Measurements from ENCODE around the gene PPP2R5D. TPM values are rescaled to one million over a fixed set of nuclear protein-coding genes. Genes with fewer than 3 reads are reported as not detected.

Gene PPP2R5D
- total and polyA plus RNA-seq, 4 donors, result 6.7 to 13.9 (median 13.2) TPM

DNA sequence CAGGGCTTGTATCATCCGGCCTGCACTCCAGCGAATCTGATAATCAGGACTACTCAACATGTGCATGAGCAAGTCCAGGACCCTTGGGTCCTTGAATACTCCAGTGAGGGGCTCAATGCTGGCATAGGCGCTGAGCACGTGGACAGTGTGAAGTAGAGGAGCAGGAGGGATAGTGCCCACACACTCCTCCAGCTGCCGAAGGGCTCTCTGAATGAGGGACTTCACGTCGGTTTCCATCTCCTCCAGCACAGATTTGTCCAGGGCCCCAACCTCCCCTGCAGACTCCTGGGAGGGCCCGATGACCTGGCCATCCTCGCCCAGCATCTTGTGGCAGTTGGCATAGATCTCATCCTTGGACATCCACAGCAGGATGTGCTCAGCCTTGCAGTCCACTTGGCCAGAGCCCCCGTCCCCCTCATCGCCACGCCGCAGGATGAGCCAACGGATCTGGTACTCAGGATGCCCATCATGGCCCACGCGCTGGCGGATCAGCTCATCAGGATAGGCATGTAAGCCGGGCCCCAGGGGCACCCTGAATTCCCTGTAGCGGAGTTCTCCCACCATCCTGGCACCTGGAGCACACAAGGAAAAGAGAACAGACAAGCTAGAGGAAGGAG is 68.0 kb downstream of the PPP2R5D start:
- Histone ChIP-seq H3K4me3 (ENCODE audit: low read depth in 1 of 3, low read length in 3 of 3) (no peak overlapping the region), H3K9me3 (ENCODE audit: control insufficient read depth in 4 of 4, low read length in 3 of 4) (no peaks in the 10 kb centered on the region), H3K27ac (ENCODE audit: low read depth in 1 of 2, low read length in 2 of 2) (no peak overlapping the region), H3K36me3 (ENCODE audit: control insufficient read depth in 4 of 4, insufficient read depth in 3 of 4, low read depth in 1 of 4, low read length in 3 of 4) (peaks cover 5 to 42% (median 15%) of the 10 kb centered on the region in 4 donors), H3K27me3 (ENCODE audit: control insufficient read depth in 4 of 4, insufficient read depth in 4 of 4, low read length in 3 of 4) (no peaks in the 10 kb centered on the region), H3K9ac (ENCODE audit: low read depth in 1 of 2, low read length in 2 of 2) (no peak overlapping the region), H3K4me1 (ENCODE audit: control insufficient read depth in 4 of 4, insufficient read depth in 4 of 4, low read length in 3 of 4) (peaks cover 2 to 16% (median 10%) of the 10 kb centered on the region in 4 donors)
- WGBS, result 94% methylated on average over 19 of the region's 19 CpGs
- TF ChIP-seq FOXA2 (IDR thresholded peaks at IDR 0.05), result no peak
- TF ChIP-seq HNF4A (conservative IDR thresholded peaks at IDR 0.05), result no peak
- no peak for TF ChIP-seq EGR1 (IDR thresholded peaks at IDR 0.05; ENCODE audit: low read depth in 2 of 2)
- TF ChIP-seq, protein P1, sequence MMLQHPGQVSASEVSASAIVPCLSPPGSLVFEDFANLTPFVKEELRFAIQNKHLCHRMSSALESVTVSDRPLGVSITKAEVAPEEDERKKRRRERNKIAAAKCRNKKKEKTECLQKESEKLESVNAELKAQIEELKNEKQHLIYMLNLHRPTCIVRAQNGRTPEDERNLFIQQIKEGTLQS (IDR thresholded peaks at IDR 0.05), result no peak
- no peak for TF ChIP-seq JUND (IDR thresholded peaks at IDR 0.05)
- TF ChIP-seq, protein P2, sequence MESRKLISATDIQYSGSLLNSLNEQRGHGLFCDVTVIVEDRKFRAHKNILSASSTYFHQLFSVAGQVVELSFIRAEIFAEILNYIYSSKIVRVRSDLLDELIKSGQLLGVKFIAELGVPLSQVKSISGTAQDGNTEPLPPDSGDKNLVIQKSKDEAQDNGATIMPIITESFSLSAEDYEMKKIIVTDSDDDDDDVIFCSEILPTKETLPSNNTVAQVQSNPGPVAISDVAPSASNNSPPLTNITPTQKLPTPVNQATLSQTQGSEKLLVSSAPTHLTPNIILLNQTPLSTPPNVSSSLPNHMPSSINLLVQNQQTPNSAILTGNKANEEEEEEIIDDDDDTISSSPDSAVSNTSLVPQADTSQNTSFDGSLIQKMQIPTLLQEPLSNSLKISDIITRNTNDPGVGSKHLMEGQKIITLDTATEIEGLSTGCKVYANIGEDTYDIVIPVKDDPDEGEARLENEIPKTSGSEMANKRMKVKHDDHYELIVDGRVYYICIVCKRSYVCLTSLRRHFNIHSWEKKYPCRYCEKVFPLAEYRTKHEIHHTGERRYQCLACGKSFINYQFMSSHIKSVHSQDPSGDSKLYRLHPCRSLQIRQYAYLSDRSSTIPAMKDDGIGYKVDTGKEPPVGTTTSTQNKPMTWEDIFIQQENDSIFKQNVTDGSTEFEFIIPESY (IDR thresholded peaks at IDR 0.05), result no peak
- TF ChIP-seq SP1 (IDR thresholded peaks at IDR 0.05), result no peak
- TF ChIP-seq, protein P3, sequence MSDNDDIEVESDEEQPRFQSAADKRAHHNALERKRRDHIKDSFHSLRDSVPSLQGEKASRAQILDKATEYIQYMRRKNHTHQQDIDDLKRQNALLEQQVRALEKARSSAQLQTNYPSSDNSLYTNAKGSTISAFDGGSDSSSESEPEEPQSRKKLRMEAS (IDR thresholded peaks at IDR 0.05), result no peak
- TF ChIP-seq RAD21 (IDR thresholded peaks at IDR 0.05), result no peak
- no peak for DNase-seq (ENCODE audit: low spot score)

DNA sequence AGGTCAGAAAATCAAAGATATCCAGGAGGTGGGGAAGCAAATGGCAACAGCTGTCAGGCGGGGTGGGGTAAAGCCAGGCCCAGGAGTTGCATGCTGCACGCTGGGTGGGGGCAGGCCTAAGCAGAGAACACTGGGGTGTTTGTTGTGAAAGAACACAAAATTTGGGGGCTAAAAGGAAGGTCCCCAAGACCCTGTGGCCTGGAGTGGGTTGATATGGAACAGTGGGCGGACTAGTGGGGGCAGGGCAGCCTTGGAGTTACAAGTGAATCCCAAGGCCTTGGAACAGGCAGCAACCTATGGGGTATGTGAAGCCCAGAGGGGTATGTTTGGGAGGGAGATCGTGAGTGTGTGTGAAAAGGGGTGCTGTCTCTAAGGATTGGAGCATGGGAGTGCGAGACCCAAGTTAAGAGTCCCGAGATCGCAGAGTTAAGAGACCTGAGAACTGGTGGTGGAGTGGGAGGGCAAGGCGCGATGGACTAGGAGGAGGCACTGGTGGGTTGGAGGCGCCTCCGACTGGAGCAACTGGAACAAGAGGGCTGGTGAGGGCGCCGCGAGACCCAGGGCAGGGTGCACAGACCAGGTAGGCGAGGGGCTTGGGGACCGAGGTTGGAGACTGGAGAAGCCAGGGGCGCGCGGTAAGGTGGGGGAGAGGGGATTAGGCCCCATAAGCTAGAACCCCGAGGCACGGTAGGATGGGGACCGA is 68.6 kb downstream of the PPP2R5D start:
- TF ChIP-seq FOXA1 (IDR thresholded peaks at IDR 0.05), result no peak
- TF ChIP-seq FOXA2 (IDR thresholded peaks at IDR 0.05), result no peak
- no peak for TF ChIP-seq HNF4A (conservative IDR thresholded peaks at IDR 0.05)
- no peak for TF ChIP-seq YY1 (IDR thresholded peaks at IDR 0.05)
- TF ChIP-seq, protein P1 (IDR thresholded peaks at IDR 0.05), result no peak
- TF ChIP-seq TAF1 (conservative IDR thresholded peaks at IDR 0.05), result no peak
- TF ChIP-seq, protein P3 (IDR thresholded peaks at IDR 0.05), result no peak
- TF ChIP-seq, protein P2 (IDR thresholded peaks at IDR 0.05), result no peak
- WGBS, result 16% methylated on average over 22 of the region's 22 CpGs
- H3K27me3 ChIP-seq (ENCODE audit: control insufficient read depth in 4 of 4, insufficient read depth in 4 of 4, low read length in 3 of 4), result no peaks in the 10 kb centered on the region
- peak overlapping the region; percentile 50 to 60 for H3K9ac ChIP-seq (ENCODE audit: low read depth in 1 of 2, low read length in 2 of 2)
- H3K4me3 ChIP-seq (ENCODE audit: low read depth in 1 of 3, low read length in 3 of 3), result peak overlapping the region; percentile 64 to 85 (median 68)
- peaks cover 3 to 40% (median 14%) of the 10 kb centered on the region in 4 donors for H3K36me3 ChIP-seq (ENCODE audit: control insufficient read depth in 4 of 4, insufficient read depth in 3 of 4, low read depth in 1 of 4, low read length in 3 of 4)
- H3K27ac ChIP-seq (ENCODE audit: low read depth in 1 of 2, low read length in 2 of 2), result peak overlapping the region; percentile 47 to 82
- no peak for DNase-seq (ENCODE audit: low spot score)
- H3K9me3 ChIP-seq (ENCODE audit: control insufficient read depth in 4 of 4, low read length in 3 of 4), result no peaks in the 10 kb centered on the region
- peaks cover 2 to 21% (median 14%) of the 10 kb centered on the region in 4 donors for H3K4me1 ChIP-seq (ENCODE audit: control insufficient read depth in 4 of 4, insufficient read depth in 4 of 4, low read length in 3 of 4)
